Esophagus muscularis mucosa (tissue), 4 donors: Measurements from ENCODE around the gene ZNF219.

Experiments
- EP300 ChIP-seq: sonication (generic); formaldehyde crosslinking; IDR thresholded peaks from one replicate; pipeline ENCODE4 v1.6.1; 2017; ENCODE audit warnings: antibody characterized with exemption
- POLR2A ChIP-seq: fragments of 450-650 bp; IDR thresholded peaks from one replicate; pipeline ENCODE4 v1.6.1; 2017; ENCODE audit warnings: antibody characterized with exemption, moderate library complexity, mild to moderate bottlenecking, low read depth
- POLR2AphosphoS5 ChIP-seq, 2 donors: sonication (generic); formaldehyde crosslinking; IDR thresholded peaks; one replicate each; pipeline ENCODE4 v1.6.1; 2017; ENCODE audit warnings: antibody characterized with exemption in 2 of 2
- TF ChIP-seq, protein P1 (sequence below), 3 experiments: fragments of 200-600 bp in 2 of 3; fragments of 450-650 bp in 1 of 3; sonication (generic) in 2 of 3; IDR thresholded peaks; one replicate each; pipeline ENCODE4 v1.5.1; 2017 to 2019; ENCODE audit warnings: antibody characterized with exemption in 3 of 3, mild to moderate bottlenecking in 2 of 3, moderate library complexity in 1 of 3

DNA sequence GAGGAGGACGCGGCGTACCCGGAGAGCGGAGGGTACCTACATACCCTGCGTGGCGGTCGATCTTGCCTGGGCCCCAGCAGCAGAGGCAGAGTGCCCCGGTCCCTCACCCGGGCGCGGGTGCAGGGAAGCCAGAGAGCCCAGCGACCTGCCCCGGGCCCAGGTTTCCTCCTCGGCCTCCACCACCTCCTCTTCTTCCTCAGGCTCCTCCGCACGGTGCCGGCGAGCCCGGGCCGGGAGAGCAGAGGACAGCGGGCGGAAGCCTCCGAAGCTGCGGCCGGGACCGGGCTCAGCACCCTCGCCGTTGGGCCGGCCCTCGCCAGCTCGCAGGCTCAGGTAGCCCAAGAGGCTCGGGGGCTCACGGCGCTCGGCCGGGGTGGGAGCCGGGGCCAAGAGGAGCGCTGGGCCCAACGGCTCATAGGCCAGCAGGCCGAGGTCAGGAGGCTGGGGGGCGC, 6.6 kb downstream of the ZNF219 start:
- TF ChIP-seq, protein P1, sequence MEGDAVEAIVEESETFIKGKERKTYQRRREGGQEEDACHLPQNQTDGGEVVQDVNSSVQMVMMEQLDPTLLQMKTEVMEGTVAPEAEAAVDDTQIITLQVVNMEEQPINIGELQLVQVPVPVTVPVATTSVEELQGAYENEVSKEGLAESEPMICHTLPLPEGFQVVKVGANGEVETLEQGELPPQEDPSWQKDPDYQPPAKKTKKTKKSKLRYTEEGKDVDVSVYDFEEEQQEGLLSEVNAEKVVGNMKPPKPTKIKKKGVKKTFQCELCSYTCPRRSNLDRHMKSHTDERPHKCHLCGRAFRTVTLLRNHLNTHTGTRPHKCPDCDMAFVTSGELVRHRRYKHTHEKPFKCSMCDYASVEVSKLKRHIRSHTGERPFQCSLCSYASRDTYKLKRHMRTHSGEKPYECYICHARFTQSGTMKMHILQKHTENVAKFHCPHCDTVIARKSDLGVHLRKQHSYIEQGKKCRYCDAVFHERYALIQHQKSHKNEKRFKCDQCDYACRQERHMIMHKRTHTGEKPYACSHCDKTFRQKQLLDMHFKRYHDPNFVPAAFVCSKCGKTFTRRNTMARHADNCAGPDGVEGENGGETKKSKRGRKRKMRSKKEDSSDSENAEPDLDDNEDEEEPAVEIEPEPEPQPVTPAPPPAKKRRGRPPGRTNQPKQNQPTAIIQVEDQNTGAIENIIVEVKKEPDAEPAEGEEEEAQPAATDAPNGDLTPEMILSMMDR (IDR thresholded peaks at IDR 0.05) = no peak
- TF ChIP-seq POLR2A (no peak), POLR2AphosphoS5 (IDR thresholded peaks at IDR 0.05) (no peak), EP300 (no peak)
